HepG2 (cell line): ENCODE results near the gene SPHK1. TPM values are rescaled to one million over a fixed set of nuclear protein-coding genes. Genes with fewer than 3 reads are reported as not detected.

ENCODE experiments used
- DNMT3B ChIP-seq: conservative IDR thresholded peaks from 2 replicates; pipeline ENCODE4 v1.6.1; 2016; ENCODE audit warnings: missing biosample characterization, control low read depth
- EHMT2 ChIP-seq: fragments of 200-600 bp; sonication (generic); IDR thresholded peaks from 2 replicates; pipeline ENCODE4 v1.7.0; 2017; ENCODE audit warnings: antibody characterized with exemption, low read depth, low read length, borderline replicate concordance
- KDM5B ChIP-seq: sonication (generic); formaldehyde crosslinking; IDR thresholded peaks from 2 replicates; pipeline ENCODE4 v1.4.0; 2020; ENCODE audit warnings: missing genetic modification reagents, mild to moderate bottlenecking, borderline replicate concordance
- MLLT10 ChIP-seq: sonication (generic); formaldehyde crosslinking; IDR thresholded peaks from 2 replicates; pipeline ENCODE4 v1.4.0; 2020; ENCODE audit warnings: missing genetic modification reagents
- NBN ChIP-seq: fragments of 450-650 bp; conservative IDR thresholded peaks from 2 replicates; pipeline ENCODE4 v1.6.1; 2017
- NKX3-1 ChIP-seq: sonication (generic); formaldehyde crosslinking; IDR thresholded peaks from 2 replicates; pipeline ENCODE4 v1.5.0; 2020; ENCODE audit warnings: missing genetic modification reagents
- NRL ChIP-seq: sonication (generic); formaldehyde crosslinking; IDR thresholded peaks from 2 replicates; pipeline ENCODE4 v1.5.0; 2020; ENCODE audit warnings: missing genetic modification reagents, mild to moderate bottlenecking, moderate library complexity, borderline replicate concordance
- PCBP2 ChIP-seq: fragments of 200-400 bp; formaldehyde crosslinking; optimal IDR thresholded peaks from 2 replicates; pipeline ENCODE3; 2018; ENCODE audit warnings: low read length, low read depth; ENCODE audit not compliant: poor library complexity, severe bottlenecking
- SALL2 ChIP-seq: sonication (generic); formaldehyde crosslinking; IDR thresholded peaks from 2 replicates; pipeline ENCODE4 v1.8.1; 2023; ENCODE audit warnings: mild to moderate bottlenecking, missing genetic modification reagents, inconsistent platforms
- TCF7 ChIP-seq: sonication (generic); IDR thresholded peaks from 2 replicates; pipeline ENCODE4 v1.6.1; 2016; ENCODE audit warnings: antibody characterized with exemption, low read depth
- UBTF ChIP-seq: sonication (generic); formaldehyde crosslinking; IDR thresholded peaks from 2 replicates; pipeline ENCODE4 v1.4.0; 2020; ENCODE audit warnings: mild to moderate bottlenecking, missing genetic modification reagents
- YEATS2 ChIP-seq: sonication (generic); formaldehyde crosslinking; IDR thresholded peaks from 2 replicates; pipeline ENCODE4 v1.4.0; 2020; ENCODE audit warnings: missing genetic modification reagents, borderline replicate concordance
- ZBTB40 ChIP-seq, 2 experiments: fragments of 450-650 bp in 1 of 2; sonication (generic) in 1 of 2; formaldehyde crosslinking in 1 of 2; IDR thresholded peaks; 2 replicates each; pipeline versions ENCODE4 v1.6.1 to v1.8.0; 2016 to 2022; ENCODE audit warnings: antibody characterized with exemption in 1 of 2, mild to moderate bottlenecking in 1 of 2, missing genetic modification reagents in 1 of 2
- ZNF124 ChIP-seq: sonication (generic); formaldehyde crosslinking; IDR thresholded peaks from 2 replicates; pipeline ENCODE4 v1.4.0; 2020; ENCODE audit warnings: missing genetic modification reagents
- ZNF362 ChIP-seq: sonication (generic); formaldehyde crosslinking; IDR thresholded peaks from 2 replicates; pipeline ENCODE4 v1.4.0; 2020; ENCODE audit warnings: missing genetic modification reagents, mild to moderate bottlenecking, borderline replicate concordance
- ZNF501 ChIP-seq: sonication (generic); formaldehyde crosslinking; IDR thresholded peaks from 2 replicates; pipeline ENCODE4 v1.5.1; 2020; ENCODE audit warnings: mild to moderate bottlenecking, moderate library complexity, missing genetic modification reagents
- ZNF790 ChIP-seq: sonication (generic); formaldehyde crosslinking; IDR thresholded peaks from 2 replicates; pipeline ENCODE4 v1.8.0; 2022; ENCODE audit warnings: missing genetic modification reagents, mild to moderate bottlenecking, borderline replicate concordance
- polyA plus RNA-seq, 8 experiments: library from polyadenylated mRNA; depleted of rRNA in 3 of 8; stranded (reverse) in 7 of 8; unstranded in 1 of 8; fragments of >200 nt; fragmentation: Illumina TruSeq in 4 of 8; extraction: Trizol in 4 of 8; gene quantifications; 2 replicates each; pipeline versions ENCODE4 v1.2.1 to v1.2.3, GENCODE V29; 2011 to 2016; ENCODE audit warnings: low read depth in 4 of 8, missing spikeins in 1 of 8, mixed read lengths in 1 of 8; ENCODE audit not compliant: insufficient read depth in 1 of 8
- total RNA-seq, 5 experiments: library from RNA; depleted of rRNA; stranded (reverse); fragments of >200 nt; fragmentation: Illumina TruSeq; extraction: Trizol; gene quantifications; 2 replicates each; pipeline ENCODE4 v1.2.3, GENCODE V29; 2016; ENCODE audit warnings: low read depth in 1 of 5

The SPHK1 gene
- total and polyA plus RNA-seq, 2 of the 13 experiments (the other 11 are each of a cell fraction or from before 2014, with no cell fraction given): 129 to 160 TPM

GRCh38 chr17:76382803-76383545, 1.4 kb upstream of the SPHK1 start (continued):
- TF ChIP-seq YEATS2 (CRISPR knock-in tag) (no peak), ZNF790 (CRISPR knock-in tag) (peak; percentile 62; the same call in 1 of the 2 replicates), UBTF (CRISPR knock-in tag) (peak; percentile 81), KDM5B (CRISPR knock-in tag) (peak; percentile 90; the same call in 1 of the 2 replicates), ZNF124 (CRISPR knock-in tag) (peak; percentile 7; the same call in 1 of the 2 replicates), TCF7 (no peak), NRL (0 out of 2 replicates have a peak, but pooled peaks have one; percentile 6), ZNF501 (CRISPR knock-in tag) (no peak), NBN (no peak), SALL2 (peak; percentile 29), ZNF362 (no peak; the same call in 1 of the 2 replicates), PCBP2 (no peak), DNMT3B (no peak), MLLT10 (CRISPR knock-in tag) (no peak), EHMT2 (no peak), NKX3-1 (CRISPR knock-in tag) (no peak; the same call in 1 of the 2 replicates), ZBTB40 (IDR thresholded peaks at IDR 0.05) (no peak), ZBTB40 (CRISPR knock-in tag; IDR thresholded peaks at IDR 0.05) (no peak)
